ENCODE measurements around the gene CASK.
"Not testable (repeated sequence)": the region's sequence is repeated elsewhere in the genome, so short reads cannot be mapped to it uniquely, and the experiment has no call there.

Gene CASK

DNA sequence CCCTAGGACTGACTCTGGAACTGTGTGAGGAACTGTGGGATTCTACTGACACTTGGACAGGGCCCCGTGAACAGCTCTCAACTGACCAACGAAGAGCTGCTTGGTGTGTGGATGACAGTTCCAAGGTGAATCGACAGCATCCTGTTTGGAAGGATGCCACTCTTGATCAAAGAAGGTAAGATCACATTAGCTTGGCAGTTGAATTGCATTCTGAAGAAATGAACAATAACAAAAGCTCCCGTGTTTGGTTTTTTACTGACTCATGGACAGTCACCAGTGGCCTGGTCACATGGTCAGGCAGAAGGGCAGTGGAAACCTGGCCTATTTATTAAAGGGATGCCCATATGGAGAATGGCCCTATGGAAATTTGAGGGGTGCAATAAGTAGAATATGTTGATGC is 267.7 kb downstream of the CASK start:
- Histone ChIP-seq H3K4me1 (ENCODE audit: control insufficient read depth in 1 of 2, insufficient read depth in 1 of 2, low read depth in 1 of 2, low read length in 1 of 2) (no peaks in the 10 kb centered on the region), H3K27ac (no peak overlapping the region), H3K4me3 (ENCODE audit: low read depth in 1 of 2, low read length in 1 of 2) (no peak overlapping the region), H3K9me3 (no peaks in the 10 kb centered on the region), H3K27me3 (no peaks in the 10 kb centered on the region), H3K36me3 (no peaks in the 10 kb centered on the region)
- TF ChIP-seq, protein P1, sequence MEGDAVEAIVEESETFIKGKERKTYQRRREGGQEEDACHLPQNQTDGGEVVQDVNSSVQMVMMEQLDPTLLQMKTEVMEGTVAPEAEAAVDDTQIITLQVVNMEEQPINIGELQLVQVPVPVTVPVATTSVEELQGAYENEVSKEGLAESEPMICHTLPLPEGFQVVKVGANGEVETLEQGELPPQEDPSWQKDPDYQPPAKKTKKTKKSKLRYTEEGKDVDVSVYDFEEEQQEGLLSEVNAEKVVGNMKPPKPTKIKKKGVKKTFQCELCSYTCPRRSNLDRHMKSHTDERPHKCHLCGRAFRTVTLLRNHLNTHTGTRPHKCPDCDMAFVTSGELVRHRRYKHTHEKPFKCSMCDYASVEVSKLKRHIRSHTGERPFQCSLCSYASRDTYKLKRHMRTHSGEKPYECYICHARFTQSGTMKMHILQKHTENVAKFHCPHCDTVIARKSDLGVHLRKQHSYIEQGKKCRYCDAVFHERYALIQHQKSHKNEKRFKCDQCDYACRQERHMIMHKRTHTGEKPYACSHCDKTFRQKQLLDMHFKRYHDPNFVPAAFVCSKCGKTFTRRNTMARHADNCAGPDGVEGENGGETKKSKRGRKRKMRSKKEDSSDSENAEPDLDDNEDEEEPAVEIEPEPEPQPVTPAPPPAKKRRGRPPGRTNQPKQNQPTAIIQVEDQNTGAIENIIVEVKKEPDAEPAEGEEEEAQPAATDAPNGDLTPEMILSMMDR (IDR thresholded peaks at IDR 0.05), result no peak

DNA sequence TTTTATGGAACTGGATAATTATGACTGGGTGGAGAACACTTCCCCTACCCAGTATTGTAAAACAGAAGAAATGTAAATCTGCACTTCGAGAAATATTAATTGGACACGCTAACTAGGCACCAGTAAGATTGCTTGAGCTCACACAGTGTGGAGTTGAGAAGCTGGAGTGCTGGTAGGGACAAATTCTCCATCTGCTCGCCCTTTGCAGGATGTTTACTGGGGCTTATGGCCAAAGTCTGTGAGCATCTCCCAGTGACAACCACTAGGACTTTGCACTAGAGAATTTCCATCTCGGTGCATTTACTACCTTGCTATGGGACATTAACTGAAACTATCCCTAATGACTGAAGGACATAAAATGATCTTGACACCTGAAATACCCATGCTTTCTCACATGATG is 268.3 kb downstream of the CASK start:
- Histone ChIP-seq H3K36me3 (no peaks in the 10 kb centered on the region), H3K4me3 (ENCODE audit: low read depth in 1 of 2, low read length in 1 of 2) (no peak overlapping the region), H3K27ac (no peak overlapping the region), H3K27me3 (no peaks in the 10 kb centered on the region), H3K4me1 (ENCODE audit: control insufficient read depth in 1 of 2, insufficient read depth in 1 of 2, low read depth in 1 of 2, low read length in 1 of 2) (no peaks in the 10 kb centered on the region), H3K9me3 (no peaks in the 10 kb centered on the region)
- TF ChIP-seq, protein P1 (IDR thresholded peaks at IDR 0.05), result no peak

GRCh38 chrX:41653125-41653524 is 270.2 kb downstream of the CASK start:
- no peaks in the 10 kb centered on the region for H3K27me3 ChIP-seq
- H3K4me1 ChIP-seq (ENCODE audit: control insufficient read depth in 1 of 2, insufficient read depth in 1 of 2, low read depth in 1 of 2, low read length in 1 of 2), result no peaks in the 10 kb centered on the region
- H3K9me3 ChIP-seq, result no peaks in the 10 kb centered on the region
- TF ChIP-seq, protein P1 (IDR thresholded peaks at IDR 0.05), result no peak
- H3K27ac ChIP-seq, result no peak overlapping the region
- no peak overlapping the region for H3K4me3 ChIP-seq (ENCODE audit: low read depth in 1 of 2, low read length in 1 of 2)
- H3K36me3 ChIP-seq, result no peaks in the 10 kb centered on the region

DNA sequence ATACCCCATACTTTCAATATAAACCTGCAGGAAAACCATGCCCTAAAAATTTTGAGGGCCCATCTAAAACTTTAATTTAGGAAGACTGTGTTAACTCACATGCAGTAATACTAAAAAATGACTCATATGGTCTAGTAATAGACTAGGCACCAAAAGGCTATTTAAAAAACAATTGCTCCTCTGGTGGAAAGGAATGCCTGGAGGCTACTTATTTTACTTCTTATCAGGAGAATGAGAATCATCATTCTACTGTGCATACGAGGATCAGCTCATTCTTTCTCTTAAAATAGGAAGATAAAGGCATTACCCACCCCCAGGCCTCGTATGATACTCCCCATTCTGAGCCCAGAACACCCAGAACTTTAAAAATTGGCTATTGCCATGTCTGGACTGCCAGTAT is 277.2 kb downstream of the CASK start:
- H3K36me3 ChIP-seq; H3K9me3 ChIP-seq; H3K27me3 ChIP-seq; H3K27ac ChIP-seq; H3K4me3 ChIP-seq (ENCODE audit: low read depth in 1 of 2, low read length in 1 of 2); H3K4me1 ChIP-seq (ENCODE audit: control insufficient read depth in 1 of 2, insufficient read depth in 1 of 2, low read depth in 1 of 2, low read length in 1 of 2): not testable (repeated sequence)

- Histone ChIP-seq H3K27me3 (no peaks in the 10 kb centered on the region), H3K9me3 (no peaks in the 10 kb centered on the region), H3K27ac (no peak overlapping the region), H3K4me3 (ENCODE audit: low read depth in 1 of 2, low read length in 1 of 2) (no peak overlapping the region), H3K36me3 (no peaks in the 10 kb centered on the region), H3K4me1 (ENCODE audit: control insufficient read depth in 1 of 2, insufficient read depth in 1 of 2, low read depth in 1 of 2, low read length in 1 of 2) (no peaks in the 10 kb centered on the region)
- TF ChIP-seq, protein P1 (IDR thresholded peaks at IDR 0.05), result no peak
These were observed 289.1 kb downstream of the CASK start for GRCh38 chrX:41634284-41634683.

DNA sequence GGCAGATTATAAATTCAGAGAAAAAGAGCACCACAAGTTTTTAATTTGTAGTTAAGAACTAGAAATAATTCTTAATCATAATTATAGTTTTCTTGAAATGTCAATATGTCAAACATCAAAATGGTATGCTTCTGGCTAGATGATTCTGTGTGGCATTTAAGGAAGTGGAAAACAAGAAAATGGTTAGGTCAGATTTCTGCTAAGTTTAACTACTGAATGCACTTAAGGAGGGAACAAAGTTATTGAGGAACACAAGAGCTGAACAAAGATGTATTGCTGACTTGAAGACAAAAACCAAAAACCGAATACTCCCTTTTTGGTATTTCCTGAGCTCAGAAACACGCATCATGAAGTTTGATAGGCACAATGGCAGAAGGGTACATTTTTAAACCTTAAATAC is 293.3 kb downstream of the CASK start:
- no peaks in the 10 kb centered on the region for H3K4me1 ChIP-seq (ENCODE audit: control insufficient read depth in 1 of 2, insufficient read depth in 1 of 2, low read depth in 1 of 2, low read length in 1 of 2)
- no peaks in the 10 kb centered on the region for H3K36me3 ChIP-seq
- H3K4me3 ChIP-seq (ENCODE audit: low read depth in 1 of 2, low read length in 1 of 2), result no peak overlapping the region
- no peaks in the 10 kb centered on the region for H3K9me3 ChIP-seq
- TF ChIP-seq, protein P1 (IDR thresholded peaks at IDR 0.05), result no peak
- no peak overlapping the region for H3K27ac ChIP-seq
- H3K27me3 ChIP-seq, result no peaks in the 10 kb centered on the region

Data from neutrophil (primary cell).